HG03439 (cell line): ENCODE data around the gene STXBP5.

Experiments
- ATAC-seq: cut with Tn5 transposase; IDR thresholded peaks from one replicate; pipeline ENCODE4 v1.9.1; 2021; ENCODE audit warnings: mild to moderate bottlenecking, moderate library complexity; ENCODE audit not compliant: unreplicated experiment

The STXBP5 gene

DNA sequence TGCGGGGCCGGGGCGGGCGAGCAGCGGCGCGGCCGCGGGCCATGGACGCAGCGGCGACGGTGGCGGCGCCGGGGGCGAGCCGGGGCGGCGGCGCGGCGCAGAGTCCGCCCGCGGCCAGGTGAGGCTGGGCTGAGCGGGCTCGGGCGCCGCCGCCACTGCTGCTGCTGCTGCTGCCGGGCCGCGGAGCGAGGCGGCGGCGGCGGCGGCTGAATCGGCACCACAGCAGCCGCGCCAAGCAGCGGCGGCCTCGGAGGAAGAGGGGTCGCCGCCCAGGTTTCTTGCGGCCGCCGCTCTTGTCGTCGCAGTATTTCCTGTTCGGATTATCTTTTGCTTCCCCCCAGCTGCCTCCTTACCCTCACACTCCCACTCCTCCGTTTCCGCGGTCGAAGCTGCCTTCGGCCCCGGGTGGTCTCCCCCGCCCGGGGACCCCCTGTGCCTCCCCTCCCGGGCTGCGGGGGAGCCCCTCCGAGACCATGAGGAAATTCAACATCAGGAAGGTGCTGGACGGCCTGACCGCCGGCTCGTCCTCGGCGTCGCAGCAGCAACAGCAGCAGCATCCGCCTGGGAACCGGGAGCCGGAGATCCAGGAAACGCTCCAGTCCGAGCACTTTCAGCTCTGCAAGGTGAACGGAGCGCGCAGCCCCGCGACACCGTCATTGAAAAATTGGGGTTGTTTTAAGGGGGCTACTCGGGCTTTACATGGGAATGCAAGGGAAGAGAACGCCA, at the start of gene STXBP5:
TSS of gene STXBP5 (plus strand) at position 358 of the 726 bp plus-strand sequence. CDS start at position 474, 116 bp downstream.
- ATAC-seq = peak; percentile 37

DNA sequence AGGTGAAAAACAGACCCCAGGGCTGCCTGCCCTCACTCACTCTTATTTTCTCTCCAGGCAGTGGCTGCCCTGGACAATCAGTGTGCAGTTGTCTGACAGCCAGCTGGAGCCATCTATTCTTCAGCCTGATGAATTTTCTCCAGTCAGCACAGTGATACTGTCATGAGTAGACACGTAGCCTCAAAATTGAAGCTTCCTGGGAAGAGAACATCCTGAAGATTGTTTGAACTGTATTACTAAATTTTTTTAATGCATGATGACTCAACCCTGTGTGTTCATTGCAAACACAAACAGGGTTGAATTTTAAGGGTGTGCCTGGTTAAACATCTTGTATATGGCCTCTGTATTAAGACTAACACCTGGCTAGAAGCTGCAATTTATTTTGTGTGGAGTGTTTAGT, 49.8 kb upstream of the STXBP5 start:
- ATAC-seq = no peak

DNA sequence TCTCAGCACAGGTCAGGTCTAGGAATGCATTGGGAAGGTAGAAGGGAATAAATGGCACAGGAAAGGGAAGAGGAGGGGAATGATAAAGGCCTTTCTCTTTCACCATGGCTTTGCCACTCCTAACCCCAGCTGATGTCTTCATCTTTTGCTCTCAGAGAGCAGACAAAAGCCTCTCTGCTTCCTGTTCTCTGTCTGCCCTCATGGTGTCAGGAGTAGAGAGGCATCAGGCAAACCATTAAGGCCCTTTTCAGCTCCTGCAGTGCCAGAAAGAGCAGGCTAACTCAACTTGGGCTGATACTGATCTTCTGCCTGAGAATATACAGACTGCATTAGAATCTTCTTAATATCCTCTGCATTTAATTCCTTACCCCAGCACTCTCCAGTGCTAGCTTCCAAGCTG, 48.0 kb upstream of the STXBP5 start:
- no peak for ATAC-seq

DNA sequence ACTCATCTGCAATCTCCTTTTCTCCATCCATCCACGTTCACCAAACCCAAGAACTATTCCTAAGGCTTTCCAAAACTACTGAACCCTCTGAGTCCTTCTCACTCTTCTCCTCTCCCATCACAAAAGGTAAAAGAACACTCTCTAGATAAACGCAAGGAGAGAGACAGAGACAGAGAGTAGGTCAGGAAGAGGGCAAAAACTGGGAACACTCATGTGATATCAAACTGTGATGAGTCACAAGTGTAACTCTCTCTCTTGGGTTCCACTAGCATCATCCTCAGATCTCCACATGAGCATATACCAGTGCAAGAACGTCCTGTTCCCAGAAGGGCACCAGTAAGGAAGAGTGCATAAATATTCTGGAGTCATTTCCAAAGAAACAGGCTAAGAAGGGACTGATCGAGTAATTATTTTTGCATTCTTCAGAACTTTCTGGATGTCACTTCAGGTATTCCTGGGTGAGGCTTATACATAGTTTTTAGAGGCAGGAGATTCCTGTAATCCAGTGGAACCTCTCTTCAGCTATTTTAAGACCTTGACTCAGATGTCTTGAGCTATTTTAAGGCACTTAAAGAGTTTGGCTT, 47.3 kb upstream of the STXBP5 start:
- ATAC-seq = no peak

DNA sequence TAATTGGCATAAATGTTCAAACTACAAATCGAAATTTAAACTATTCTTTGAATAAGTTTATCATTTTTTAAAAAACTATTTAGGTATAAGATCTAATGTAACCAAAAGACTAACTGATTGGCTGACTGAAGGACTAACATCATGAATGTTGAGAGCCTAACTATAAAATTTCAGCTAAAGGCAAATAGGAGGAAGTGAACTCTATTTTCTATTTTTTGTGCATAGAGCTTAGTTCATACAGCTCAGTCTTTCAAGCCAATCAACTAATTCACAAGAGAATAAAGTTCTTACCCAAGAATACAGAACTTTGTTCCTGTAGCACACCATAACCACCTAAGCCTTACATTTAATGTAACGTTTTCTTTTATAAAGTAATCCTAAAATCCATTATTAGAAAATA, 46.3 kb upstream of the STXBP5 start:
- ATAC-seq = no peak

DNA sequence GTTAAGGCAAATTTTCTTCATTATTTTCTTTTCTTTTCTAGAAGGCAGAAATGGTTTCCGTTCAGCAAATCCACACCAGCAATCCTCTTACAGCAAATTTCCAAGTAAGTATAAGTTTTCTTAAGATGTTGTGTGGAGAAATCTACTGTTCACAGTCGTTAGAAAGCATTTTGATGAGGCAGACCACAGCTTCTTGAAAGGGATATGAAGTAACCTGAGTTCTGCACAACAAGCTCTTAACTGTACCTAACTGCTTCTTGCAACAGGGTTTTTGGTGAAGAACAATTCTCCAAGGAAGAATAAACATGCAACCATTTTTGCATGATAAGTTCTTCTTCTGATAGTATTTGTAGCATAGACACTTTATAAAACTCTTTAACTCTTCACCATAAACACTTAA, 45.3 kb upstream of the STXBP5 start:
- no peak for ATAC-seq

DNA sequence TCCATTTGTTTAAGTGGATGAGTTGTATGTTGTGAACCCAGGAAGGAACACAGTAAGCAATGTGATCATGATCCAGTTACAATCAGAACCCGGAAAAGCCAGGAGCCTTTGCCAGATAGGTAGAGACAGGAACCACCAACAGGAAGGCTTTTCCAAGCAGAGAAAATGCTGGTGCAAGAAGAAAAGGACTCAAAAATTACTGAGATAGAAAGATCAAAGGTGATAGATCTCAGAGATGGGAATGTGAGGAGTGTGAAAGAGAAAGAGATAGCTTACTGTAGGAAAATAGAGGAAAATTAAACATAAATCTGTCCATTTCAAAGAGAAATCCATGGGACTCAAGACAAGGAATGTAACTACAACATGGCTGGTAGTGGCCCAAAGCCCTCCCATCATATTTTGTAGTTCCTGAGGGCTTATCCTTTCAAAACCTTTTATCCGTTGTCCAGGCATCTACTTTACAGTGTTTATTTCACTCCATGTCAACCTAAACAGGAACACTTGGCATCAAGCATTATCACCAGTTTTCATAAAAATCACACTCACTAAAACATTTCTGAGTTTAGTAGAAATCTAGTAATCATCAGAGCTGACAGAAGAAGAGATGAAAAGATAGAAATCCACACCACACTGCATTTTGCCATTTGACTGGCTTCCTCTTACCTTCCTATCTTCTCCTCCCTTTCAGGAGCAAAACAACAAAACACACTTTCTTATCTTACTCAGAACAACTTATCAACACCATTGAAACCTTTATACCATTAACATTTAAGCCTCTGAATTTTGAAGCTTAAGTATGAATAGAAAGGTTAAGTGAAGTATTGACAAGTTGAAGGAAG, 44.5 kb upstream of the STXBP5 start:
- ATAC-seq = no peak

DNA sequence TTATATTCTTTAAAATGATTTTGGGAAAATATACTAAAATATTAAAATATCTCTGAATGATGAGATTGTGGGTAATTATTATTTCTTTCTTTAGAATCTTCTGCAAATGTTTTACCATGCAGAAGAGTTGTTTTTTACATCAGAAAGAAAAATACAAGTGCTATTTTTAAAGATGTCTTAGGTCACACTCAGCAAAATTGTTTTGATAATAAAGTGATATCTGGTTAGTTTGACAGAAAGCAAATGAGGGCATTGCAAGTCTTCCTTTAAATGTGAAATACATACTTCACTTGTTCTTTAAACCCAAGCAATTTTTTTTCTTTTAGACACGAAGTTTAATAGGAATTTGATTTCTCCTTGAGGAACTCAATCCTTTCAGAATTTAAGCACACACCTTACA, 43.6 kb upstream of the STXBP5 start:
- no peak for ATAC-seq

DNA sequence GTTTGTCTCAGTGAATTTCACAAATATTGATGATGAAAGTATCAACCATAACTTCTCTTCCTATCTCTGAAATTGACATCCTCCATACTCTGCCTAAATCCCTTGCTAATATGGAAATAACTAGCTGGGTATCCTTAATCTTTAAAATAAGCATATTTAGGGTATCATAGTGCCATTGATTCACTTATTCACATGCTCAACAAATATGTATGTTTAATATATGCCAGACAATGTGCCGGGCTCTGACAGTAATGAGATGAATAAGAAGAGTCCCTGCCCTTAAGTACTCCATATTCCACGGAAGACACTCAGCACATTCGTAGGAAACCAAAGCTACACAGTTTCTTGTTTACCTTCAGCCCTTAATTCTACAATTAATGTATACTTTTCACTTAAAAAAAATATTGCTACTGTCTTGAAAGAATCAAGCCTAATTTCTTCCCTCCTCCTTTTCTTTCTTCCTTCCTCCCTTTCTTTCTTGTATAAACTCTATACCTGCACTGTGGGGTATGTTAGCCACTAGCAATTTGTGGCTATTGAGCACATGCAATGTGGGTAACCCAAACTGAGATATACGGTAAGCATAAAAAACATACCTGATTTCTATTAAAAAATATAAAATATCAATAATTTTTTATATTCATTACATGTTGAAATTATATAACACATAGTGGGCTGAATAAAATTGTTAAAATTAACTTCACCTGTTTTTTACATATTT, 42.8 kb upstream of the STXBP5 start:
- no peak for ATAC-seq

DNA sequence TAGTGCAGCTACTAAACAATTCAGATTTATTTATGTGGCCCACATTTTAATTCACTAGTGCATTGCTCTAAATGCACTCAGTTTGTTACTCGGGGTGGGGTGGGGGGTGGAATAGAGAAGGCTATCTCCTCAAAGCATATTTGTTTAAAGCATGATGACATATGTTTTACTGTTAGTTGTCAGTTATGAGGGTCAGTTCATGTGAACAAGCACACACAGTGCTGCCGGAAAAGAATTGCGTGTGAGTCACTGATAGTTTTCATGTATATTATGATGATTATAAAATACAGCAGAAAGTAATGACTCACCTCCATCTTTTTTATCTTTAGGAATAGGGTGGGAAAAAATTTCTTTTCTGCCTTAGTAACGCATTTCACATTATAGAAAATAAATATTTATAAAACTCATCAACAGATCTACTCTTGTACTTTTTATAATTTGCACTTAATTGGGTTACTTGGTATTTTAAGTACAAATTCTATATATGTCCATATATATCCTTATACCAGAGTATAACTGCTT, 42.2 kb upstream of the STXBP5 start:
- no peak for ATAC-seq

DNA sequence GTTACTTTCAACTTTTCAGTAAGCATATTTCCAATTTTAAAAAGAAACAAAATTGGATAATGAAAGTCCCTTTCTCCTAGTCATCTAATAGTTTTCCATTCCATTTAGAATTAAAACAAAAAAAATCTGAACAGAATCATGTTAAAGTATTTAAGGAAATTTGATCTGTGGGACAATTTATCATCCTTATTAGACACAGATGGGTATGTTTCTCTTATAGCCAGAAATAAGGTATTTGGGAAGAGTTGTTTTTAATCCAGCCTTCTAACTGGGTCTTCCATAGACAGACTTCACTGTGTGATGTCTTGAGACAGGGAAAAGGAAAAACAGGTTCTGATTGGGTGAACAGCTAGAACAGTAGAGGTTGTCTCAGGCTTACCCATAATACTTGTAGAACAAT, 39.5 kb upstream of the STXBP5 start:
- no peak for ATAC-seq

DNA sequence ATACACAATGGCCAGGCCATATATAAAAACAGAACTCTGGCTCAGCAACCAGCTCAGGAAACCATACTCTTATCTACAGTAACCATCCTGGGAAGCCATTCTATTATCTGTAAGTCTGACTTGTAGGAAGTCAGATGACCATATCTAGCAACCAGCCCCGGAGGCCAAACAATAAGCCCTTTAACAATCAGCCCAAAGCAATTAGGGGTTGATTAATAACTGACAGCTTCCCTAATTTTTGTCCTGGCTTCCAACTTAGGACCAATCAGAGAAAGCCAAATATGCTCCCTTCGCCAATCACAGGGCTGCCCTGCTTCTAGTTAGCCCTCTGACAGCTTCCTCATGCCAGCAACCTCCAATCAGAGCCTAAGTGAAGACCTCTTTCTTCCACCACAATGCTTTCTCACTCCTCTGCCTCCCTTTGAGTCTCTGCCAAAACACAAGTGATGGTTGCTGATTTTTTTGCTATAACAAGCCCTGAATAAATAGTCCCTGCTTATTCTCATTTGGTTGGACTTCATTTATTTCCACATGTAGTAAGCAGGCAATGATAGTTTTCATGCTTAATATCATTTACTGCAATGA, 37.8 kb upstream of the STXBP5 start:
- no peak for ATAC-seq

DNA sequence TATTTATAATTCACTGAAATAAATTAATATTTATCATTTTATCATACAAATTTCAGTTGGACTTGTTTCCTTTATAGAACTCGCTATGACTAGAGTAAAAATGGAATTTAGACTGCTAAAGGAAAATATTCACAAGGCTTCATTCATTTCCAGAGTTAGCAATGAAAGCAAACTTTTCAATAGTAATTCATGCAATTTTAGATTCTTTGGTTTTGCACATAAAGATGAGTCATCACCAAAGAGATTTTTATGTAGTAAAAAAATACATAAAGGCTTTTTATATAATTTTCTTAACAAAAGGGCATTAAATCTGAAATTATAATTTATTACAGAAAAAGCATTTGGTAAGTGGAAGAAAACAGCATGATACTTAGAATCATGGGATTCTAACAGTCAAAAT, 37.2 kb upstream of the STXBP5 start:
- ATAC-seq = no peak

DNA sequence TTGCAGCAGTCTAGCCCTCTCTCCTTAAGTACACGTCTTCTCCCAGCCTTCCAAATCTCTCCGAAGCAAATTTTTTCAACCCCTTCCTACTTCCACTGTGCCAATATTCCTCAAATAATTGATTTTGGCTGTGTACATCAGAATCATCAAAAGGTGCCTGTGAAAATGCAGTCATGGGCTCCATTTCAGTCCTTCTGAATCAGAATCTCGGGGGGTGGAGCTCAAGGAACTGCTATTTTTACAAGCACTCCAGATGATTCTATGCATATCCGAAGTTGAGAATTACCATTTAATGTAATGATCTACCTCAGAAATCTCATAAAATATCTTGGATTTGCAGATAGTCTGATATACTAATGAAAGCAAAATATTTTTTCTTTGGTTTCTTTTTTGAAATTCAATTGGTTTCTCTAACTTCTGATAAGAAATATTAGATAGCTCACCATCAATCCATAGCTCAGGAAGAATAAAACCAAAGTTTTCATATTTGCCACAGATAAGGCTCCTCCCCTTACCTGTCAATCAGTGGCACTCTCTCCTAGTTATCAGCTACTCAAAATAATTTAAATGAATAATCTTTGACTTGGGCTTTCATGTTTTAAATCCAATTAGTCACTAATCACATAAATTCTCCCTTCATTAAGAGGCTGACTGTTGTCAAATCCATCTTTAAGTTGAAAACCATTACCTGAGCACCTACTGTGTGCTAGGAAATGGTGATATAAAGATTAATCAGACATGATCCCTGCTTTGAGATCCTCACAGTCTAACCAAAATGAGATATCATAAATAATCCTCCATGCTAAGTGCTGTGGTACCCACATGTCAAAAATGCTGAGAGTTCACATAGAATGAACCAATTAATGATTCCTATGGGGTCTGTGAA, 36.4 kb upstream of the STXBP5 start:
- ATAC-seq = no peak

DNA sequence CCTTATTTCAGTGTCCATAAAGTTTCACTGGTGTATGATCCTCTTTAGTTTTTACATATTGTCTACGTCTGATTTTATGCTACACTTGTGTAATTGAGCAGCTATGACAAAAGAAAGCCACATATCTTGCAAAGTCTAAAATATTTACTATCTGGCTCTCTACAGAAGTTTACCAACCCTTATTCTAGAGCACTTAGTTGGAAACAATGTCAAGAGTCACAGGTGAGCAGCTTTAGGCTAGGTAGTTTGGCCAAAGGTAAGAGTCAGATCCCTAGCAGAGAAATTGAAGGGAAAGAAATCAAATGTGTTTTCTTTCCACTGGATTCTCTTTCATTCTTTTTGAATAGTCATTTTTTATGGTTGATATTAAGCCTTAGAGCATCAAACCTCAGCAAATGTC, 34.7 kb upstream of the STXBP5 start:
- ATAC-seq = no peak

DNA sequence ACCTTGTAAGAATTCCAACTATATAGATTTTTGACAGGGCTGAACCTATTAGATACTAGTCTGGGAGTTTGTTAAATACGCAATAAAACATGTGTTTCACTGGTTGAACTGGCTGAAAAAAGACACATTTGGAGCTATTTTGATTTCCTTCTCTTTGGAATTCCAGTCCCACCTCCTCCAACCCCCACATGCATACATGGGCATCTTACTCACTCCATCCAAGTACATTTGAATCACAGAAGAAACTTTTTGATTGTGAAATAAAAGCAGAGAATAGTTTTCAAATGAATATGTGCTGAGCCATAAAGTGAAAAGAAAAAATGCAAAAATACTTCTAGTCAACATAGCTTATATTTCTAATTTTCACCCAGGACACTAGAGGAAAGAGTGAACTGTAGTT, 33.9 kb upstream of the STXBP5 start:
- no peak for ATAC-seq

DNA sequence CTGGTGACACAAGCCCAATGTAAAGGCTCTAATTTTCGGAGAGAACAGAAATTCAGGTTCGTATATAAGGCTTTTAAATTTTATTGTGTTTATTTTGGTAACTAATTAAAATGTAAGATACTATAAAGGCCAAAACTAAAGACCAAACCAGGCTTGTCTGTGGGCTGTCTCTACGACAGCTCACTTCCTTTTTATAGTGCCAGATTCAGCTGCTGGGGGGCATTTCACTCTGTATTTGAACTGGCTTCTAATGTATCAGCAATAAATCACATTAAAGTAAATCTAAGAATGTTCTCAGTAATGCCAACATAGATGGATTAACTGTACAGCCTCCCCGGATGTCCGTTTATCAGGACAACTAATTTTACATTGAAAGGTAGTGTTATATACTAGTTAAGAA, 31.1 kb upstream of the STXBP5 start:
- ATAC-seq = no peak

DNA sequence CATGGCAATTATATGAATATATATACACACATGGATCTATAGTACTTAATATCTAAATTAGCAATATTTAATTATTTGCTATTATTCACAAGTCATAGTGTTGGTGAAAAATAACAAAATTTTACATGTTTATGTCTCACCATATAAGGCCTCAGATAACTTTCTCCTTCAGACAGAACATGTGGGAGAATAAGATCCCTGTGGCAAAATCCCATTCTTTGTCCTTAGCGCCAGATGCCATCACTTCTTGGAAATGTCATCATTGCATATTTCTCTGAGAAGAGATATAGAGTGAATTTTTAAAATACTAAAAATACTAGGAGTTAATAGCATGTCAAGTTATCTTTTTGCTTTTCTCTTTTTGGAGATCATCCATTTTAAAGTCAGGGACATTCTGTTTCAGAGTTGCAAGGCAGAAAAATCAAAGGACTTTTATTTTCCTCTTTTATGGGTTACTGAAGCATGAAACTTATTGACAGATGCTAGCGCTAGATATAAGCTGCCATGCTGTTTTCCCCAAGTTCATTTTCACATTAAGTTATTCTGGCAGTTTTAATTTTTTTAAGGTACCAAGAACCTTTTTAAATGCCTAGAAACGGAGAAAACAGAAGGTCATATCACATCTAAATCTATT, 30.4 kb upstream of the STXBP5 start:
- no peak for ATAC-seq

DNA sequence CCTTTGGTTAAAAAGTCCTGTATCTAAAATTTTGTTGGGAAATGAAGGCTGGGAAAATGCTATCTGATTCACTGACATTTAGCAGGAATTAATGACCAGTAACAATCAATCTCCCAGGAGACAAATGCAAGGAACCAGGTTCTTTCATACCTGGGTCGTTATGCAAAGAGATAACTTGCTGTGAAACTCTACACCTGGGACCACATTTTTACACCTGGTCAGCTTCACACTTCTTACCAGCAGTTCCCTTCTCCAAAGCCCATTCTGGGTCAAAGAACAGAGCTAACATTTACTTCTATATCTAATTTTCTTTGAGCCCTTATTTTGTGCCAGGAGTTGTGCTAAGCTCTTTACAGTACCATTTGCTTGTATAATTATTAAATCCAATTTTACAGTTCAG, 27.4 kb upstream of the STXBP5 start:
- ATAC-seq = no peak
